Fibroblast of mammary gland (primary cell): ENCODE data around the gene ZNF341.
"Not testable (repeated sequence)": the region's sequence is repeated elsewhere in the genome, so short reads cannot be mapped to it uniquely, and the experiment has no call there.

Experiments used
- DNase-seq: peaks from one replicate; pipeline ENCODE4 v3.0.0-alpha.2; 2010; ENCODE audit warnings: low read depth
- H3K4me3 ChIP-seq: 2 replicates; pipeline ENCODE4 v1.5.1; 2011; ENCODE audit warnings: low read depth, mild to moderate bottlenecking, low read length, moderate library complexity; ENCODE audit not compliant: control insufficient read depth
- CTCF ChIP-seq: conservative IDR thresholded peaks from 2 replicates; pipeline ENCODE4 v1.5.1; 2011; ENCODE audit warnings: low read depth, low read length, inconsistent platforms; ENCODE audit not compliant: control insufficient read depth, insufficient read depth

The ZNF341 gene

GRCh38 chr20:33791959-33792597 lies 60.3 kb downstream of the ZNF341 start:
- TF ChIP-seq CTCF = peak; percentile 71
- H3K4me3 ChIP-seq = no peak overlapping the region
- peak; percentile 72 for DNase-seq

GRCh38 chr20:33792598-33792989 lies 60.8 kb downstream of the ZNF341 start:
- not testable (repeated sequence) for H3K4me3 ChIP-seq, DNase-seq

GRCh38 chr20:33793011-33793931 lies 61.5 kb downstream of the ZNF341 start:
- TF ChIP-seq CTCF = no peak
- peak; percentile 32 for DNase-seq

GRCh38 chr20:33796263-33796906 lies 64.6 kb downstream of the ZNF341 start:
- no peak for DNase-seq
- H3K4me3 ChIP-seq = no peak overlapping the region
- TF ChIP-seq CTCF = no peak

More at GRCh38 chr20:33793011-33793931, 61.5 kb downstream of the ZNF341 start:
- no peak overlapping the region for H3K4me3 ChIP-seq

- H3K4me3 ChIP-seq = no peak overlapping the region
- TF ChIP-seq CTCF = no peak
- no peak for DNase-seq
Observed at GRCh38 chr20:33796907-33797544, 65.2 kb downstream of the ZNF341 start.

- no peak for DNase-seq
- no peak for TF ChIP-seq CTCF
- no peak overlapping the region for H3K4me3 ChIP-seq
Observed at GRCh38 chr20:33798444-33798843, 66.6 kb downstream of the ZNF341 start.
